NCI-H187 (cell line): ENCODE measurements around the gene IGFBP1.
"Not testable (repeated sequence)": the region's sequence is repeated elsewhere in the genome, so short reads cannot be mapped to it uniquely, and the experiment has no call there.

Experiments used
- DNase-seq, 2 experiments: peaks; one replicate each; lab custom pipeline; 2025; lab: John Stamatoyannopoulos, UW

The IGFBP1 gene

DNA sequence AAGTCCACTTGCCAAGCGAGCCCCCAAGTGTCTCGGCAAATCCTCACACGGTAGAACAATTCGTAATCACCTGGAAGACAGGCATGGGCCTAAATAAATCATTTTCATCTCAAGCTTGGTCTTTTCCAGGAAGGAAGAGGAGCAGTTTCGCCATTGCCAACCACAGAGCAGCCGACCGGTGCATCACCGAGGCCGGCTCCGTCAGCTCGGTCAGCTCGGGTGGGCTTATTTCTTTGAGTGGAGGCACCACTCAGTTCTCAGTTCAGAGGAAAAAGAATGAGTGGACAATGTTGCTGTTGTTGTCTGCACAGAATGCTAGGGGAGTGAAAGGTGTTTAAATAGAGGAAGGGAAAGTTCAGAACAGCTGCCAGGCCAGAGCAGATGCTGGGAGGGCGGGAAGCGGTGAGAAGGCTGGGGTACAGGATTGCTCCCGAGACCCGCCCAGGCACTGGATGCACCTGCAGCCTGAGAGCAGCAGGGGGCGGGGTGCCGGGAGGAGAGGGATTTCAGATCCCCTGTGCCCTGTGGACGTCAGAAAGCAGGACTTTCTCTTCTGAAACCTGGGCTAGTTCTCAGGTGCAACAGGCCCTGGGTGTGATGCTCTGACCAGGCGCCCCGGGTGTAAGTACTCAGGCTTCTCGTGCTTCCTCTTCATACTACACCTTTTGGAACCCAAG, 50.5 kb downstream of the IGFBP1 start:
- no peak for DNase-seq

DNA sequence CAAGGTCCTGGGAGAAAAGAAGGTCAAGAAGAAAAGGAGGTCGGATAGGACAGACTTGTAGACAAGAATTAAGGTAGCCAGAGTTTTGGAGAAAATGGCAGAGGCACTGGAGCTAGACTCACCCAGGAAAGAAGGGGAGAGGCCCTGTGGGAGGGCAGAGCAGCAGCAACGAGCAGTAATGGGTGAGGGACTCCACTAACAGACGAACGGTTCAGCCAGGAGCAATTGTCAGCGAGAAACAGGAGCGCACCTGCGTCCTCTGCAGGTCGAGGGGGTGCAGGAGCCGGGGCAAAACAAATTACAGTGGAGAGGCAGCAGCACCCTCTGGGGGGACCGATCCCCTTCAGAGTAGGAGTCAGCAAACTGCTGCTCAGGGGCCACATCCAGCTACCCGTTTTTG, 51.3 kb downstream of the IGFBP1 start:
- no peak for DNase-seq

DNA sequence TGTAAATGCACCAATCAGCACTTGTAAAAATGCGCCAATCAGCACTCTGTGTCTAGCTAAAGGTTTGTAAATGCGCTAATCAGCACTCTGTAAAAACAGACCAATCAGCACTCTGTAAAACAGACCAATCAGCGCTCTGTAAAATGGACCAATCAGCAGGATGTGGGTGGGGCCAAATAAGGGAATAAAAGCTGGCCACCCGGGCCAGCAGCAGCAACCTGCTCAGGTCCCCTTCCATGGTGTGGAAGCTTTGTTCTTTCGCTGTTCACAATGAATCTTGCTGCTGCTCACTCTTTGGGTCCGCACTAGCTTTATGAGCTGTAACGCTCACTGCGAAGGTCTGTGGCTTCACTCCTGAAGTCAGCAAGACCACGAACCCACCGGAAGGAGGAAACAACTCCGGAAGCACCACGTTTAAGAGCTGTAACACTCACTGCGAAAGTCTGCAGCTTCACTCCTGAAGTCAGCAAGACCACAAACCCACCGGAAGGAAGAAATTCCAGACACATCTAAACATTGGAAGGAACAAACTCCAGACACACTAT, 52.0 kb downstream of the IGFBP1 start:
- DNase-seq = not testable (repeated sequence)

DNA sequence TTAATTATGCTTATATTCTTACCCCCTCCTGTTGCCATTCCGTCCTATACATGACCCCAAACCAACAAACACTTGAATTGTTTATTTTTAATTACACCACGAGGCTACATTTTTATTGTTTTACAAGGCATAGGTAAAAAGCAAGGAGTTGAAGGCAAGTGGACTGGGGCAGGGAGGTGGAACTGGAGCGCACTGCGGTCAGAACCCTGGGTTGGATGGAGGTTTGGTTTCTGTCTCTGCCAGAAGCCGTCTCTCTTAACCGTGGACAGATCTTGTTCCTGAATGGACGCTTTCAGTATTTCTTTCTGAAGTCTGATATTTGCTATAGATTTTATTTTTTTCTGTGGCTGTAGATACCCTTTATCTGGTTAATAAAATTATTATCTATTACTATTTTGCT, 52.7 kb downstream of the IGFBP1 start:
- no peak for DNase-seq
